SU-DHL-6 (cell line): ENCODE measurements around the gene OSM.

Experiments
- H2AFZ ChIP-seq: fragments of 200-600 bp; sonication (generic); 2 replicates; pipeline ENCODE4 v1.6.1; 2014; ENCODE audit warnings: low read depth, mild to moderate bottlenecking, moderate library complexity, mixed read lengths, antibody characterized with exemption, low read length; ENCODE audit not compliant: severe bottlenecking
- H3F3A ChIP-seq: fragments of 200-600 bp; shearing (Covaris generic); 2 replicates; pipeline ENCODE4 v1.6.0; 2016; ENCODE audit warnings: antibody characterized with exemption, mild to moderate bottlenecking; ENCODE audit not compliant: insufficient read depth
- H3K27ac ChIP-seq: fragments of 200-600 bp; sonication (generic); 2 replicates; pipeline ENCODE4 v1.5.1; 2016; ENCODE audit warnings: low read depth, mild to moderate bottlenecking, low read length, moderate library complexity, mixed read lengths
- H3K27me3 ChIP-seq: fragments of 200-600 bp; sonication (generic), shearing (Covaris generic); 2 replicates; pipeline ENCODE4 v1.6.0; 2014; ENCODE audit warnings: mild to moderate bottlenecking, low read length
- H3K36me3 ChIP-seq: fragments of 200-600 bp; sonication (generic); 2 replicates; pipeline ENCODE4 v1.6.1; 2014; ENCODE audit warnings: mild to moderate bottlenecking, low read length, mixed read lengths
- H3K4me2 ChIP-seq: fragments of 300-600, 200-600 bp; shearing (Covaris generic), sonication (generic); 2 replicates; pipeline ENCODE4 v1.6.0; 2014; ENCODE audit warnings: low read length, low read depth, mild to moderate bottlenecking; ENCODE audit not compliant: poor library complexity, severe bottlenecking
- H3K4me3 ChIP-seq: fragments of 200-600 bp; sonication (generic); 2 replicates; pipeline ENCODE4 v1.5.1; 2014; ENCODE audit warnings: antibody characterized with exemption, low read length, mild to moderate bottlenecking, mixed read lengths; ENCODE audit not compliant: insufficient read depth, poor library complexity, severe bottlenecking
- H3K79me2 ChIP-seq: fragments of 200-600 bp; sonication (generic); 2 replicates; pipeline ENCODE4 v1.6.1; 2014; ENCODE audit warnings: mild to moderate bottlenecking, low read length, moderate library complexity; ENCODE audit not compliant: insufficient read depth
- H3K9ac ChIP-seq: fragments of 200-600 bp; sonication (generic); 2 replicates; pipeline ENCODE4 v1.7.0; 2014; ENCODE audit warnings: mild to moderate bottlenecking, low read length
- H3K9me2 ChIP-seq: fragments of 200-600 bp; sonication (generic); replicated peaks from 2 replicates; pipeline ENCODE4 v1.6.1; 2014; ENCODE audit warnings: low read length; ENCODE audit not compliant: insufficient read depth
- H3K9me3 ChIP-seq: fragments of 200-600 bp; sonication (generic); 2 replicates; pipeline ENCODE4 v1.6.1; 2014; ENCODE audit warnings: low read length, mixed read lengths; ENCODE audit not compliant: insufficient read depth
- H4K20me1 ChIP-seq: fragments of 200-600 bp; sonication (generic); 2 replicates; pipeline ENCODE4 v1.6.1; 2014; ENCODE audit warnings: low read depth, mild to moderate bottlenecking, antibody characterized with exemption, low read length, moderate library complexity, mixed read lengths
- EZH2phosphoT487 ChIP-seq: fragments of 200-600 bp; sonication (generic), shearing (Covaris generic); conservative IDR thresholded peaks from 2 replicates; pipeline ENCODE4 v1.6.1; 2018; ENCODE audit warnings: mild to moderate bottlenecking, antibody characterized with exemption, low read length, moderate library complexity, mixed read lengths
- TF ChIP-seq, protein P1 (sequence below): fragments of 200-600 bp; sonication (generic); IDR thresholded peaks from one replicate; pipeline ENCODE4 v1.5.1; 2017; ENCODE audit warnings: antibody characterized with exemption, mild to moderate bottlenecking, low read length, moderate library complexity; ENCODE audit not compliant: insufficient read depth, poor library complexity, severe bottlenecking

OSM gene

DNA sequence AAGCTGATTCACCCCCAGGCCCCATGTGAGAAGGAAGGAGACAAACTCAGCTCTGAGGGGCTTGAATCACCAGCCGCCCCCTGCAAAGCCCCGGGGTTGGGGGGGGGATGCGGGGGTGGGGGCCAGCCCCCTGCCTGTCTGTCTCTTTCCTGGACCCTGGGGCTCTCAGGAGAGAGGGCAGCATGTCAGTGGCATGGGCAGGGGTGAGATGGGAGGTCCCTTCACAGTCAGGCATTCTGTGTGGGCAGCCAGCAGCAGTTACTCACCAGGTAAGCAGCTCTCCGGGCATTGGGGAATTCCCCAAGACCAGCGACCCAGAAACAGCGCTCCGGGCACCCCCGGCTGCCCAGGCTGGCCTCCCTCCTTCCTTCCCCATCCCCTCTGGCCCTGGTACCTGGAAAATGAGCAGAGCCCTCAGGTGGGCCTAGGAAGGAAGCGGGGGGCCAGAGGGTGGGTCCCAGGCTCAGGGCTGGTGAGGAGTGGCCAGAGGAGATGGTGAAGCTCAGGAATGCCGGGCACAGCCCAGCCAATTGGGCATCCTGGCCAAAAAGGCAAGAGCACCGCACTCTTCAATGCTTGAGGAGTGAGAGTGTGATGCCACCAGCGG, 15.9 kb downstream of the OSM start:
- H3K9me3 ChIP-seq, result no peaks in the 10 kb centered on the region
- no peak overlapping the region for H3K9ac ChIP-seq
- no peaks in the 10 kb centered on the region for H4K20me1 ChIP-seq
- H3K4me2 ChIP-seq, result no peak overlapping the region
- no peaks in the 10 kb centered on the region; the same call in 1 of the 2 replicates for H3K27me3 ChIP-seq
- no peaks in the 10 kb centered on the region for H3K79me2 ChIP-seq
- no peak overlapping the region for H2AFZ ChIP-seq
- H3K36me3 ChIP-seq, result no peaks in the 10 kb centered on the region
- no peak overlapping the region for H3K4me3 ChIP-seq
- no peaks in the 10 kb centered on the region for H3K9me2 ChIP-seq
- no peak overlapping the region for H3K27ac ChIP-seq
- TF ChIP-seq, protein P1, sequence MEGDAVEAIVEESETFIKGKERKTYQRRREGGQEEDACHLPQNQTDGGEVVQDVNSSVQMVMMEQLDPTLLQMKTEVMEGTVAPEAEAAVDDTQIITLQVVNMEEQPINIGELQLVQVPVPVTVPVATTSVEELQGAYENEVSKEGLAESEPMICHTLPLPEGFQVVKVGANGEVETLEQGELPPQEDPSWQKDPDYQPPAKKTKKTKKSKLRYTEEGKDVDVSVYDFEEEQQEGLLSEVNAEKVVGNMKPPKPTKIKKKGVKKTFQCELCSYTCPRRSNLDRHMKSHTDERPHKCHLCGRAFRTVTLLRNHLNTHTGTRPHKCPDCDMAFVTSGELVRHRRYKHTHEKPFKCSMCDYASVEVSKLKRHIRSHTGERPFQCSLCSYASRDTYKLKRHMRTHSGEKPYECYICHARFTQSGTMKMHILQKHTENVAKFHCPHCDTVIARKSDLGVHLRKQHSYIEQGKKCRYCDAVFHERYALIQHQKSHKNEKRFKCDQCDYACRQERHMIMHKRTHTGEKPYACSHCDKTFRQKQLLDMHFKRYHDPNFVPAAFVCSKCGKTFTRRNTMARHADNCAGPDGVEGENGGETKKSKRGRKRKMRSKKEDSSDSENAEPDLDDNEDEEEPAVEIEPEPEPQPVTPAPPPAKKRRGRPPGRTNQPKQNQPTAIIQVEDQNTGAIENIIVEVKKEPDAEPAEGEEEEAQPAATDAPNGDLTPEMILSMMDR, result no peak
- no peak for TF ChIP-seq EZH2phosphoT487
- no peaks in the 10 kb centered on the region for H3F3A ChIP-seq

DNA sequence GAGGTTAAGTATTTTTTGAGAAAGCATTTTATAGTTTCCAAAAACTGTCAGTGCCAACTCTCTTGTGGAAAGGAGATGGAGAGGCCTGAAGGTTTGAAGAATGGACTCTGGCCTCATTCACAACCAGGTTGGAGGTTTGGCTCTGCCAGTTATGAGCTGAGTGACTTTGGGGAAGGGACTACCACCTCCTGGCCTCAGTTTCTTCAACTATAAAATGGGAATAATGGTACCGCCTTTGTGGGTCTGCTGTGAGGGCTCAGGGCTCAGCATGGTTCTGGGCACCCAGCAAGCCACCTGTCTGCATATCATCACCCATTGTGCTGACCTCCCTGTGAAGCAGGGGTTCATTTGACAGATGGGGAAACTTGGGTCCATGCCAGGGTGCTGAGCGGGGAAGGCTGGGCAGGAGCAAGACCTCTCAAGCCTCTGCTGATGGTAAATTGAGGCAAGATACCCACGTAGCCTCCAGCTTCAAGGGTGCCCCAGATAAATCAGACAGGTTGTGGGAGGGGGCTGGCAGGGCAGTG, 16.5 kb downstream of the OSM start:
- H3K9me2 ChIP-seq, result no peaks in the 10 kb centered on the region
- no peak overlapping the region for H3K4me3 ChIP-seq
- no peaks in the 10 kb centered on the region; the same call in 1 of the 2 replicates for H3K27me3 ChIP-seq
- H3K9ac ChIP-seq, result no peak overlapping the region
- no peak overlapping the region for H3K27ac ChIP-seq
- no peak for TF ChIP-seq EZH2phosphoT487
- TF ChIP-seq, protein P1, result no peak
- no peak overlapping the region for H3K4me2 ChIP-seq
- no peaks in the 10 kb centered on the region for H3F3A ChIP-seq
- H3K36me3 ChIP-seq, result no peaks in the 10 kb centered on the region
- H2AFZ ChIP-seq, result no peak overlapping the region
- H4K20me1 ChIP-seq, result no peaks in the 10 kb centered on the region
- no peaks in the 10 kb centered on the region for H3K79me2 ChIP-seq
- H3K9me3 ChIP-seq, result no peaks in the 10 kb centered on the region

DNA sequence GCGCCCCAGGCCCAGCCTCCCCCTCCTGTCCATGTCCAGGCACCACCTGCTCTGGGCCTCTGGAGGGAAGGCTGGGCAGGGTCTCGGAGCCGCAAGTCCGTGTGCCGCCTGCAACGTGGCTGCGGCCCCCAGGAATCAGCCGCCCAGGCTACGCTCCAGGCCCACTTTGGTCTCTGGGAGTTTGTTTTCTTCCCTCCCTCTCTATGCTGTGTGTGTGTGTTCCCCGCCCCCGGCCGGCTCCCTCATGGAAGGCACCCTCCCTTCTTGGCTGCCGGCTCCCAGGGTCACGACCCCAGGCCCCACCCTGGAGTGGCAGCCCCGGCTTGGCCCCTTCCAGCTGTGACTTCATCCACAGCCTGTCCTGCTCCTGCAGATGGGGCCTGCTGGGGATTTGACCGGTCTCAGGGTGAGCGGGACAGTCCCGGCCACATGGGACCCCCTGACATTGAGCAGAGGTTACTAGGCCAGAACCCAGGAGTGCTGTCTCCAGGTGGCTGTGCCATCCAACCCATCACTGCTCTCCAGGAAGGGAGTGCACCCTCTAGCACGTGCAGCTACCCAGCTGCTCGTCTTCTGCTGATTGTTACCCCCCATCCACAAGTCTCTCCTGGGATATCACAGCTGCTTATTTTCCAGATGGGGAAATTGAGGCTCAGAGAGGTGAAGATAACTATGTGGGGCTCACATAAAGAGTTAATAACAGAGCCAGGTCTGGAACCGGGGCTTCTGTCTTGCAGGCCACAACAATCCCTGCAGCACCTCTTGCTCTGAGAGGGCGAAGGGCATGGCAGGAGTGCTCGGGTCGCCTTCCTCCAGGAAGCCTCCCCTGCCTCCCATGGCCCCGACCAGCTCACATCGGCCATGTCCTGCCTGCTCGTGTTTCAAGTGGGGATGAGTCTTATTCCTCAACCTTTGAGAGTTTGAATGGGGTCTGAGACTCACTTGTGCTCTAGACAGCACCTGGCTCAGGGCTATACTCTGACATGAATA, 17.3 kb downstream of the OSM start:
- Histone ChIP-seq H3K79me2 (no peaks in the 10 kb centered on the region), H3K4me2 (no peak overlapping the region), H3K36me3 (no peaks in the 10 kb centered on the region), H4K20me1 (no peaks in the 10 kb centered on the region), H3F3A (no peaks in the 10 kb centered on the region), H3K27ac (no peak overlapping the region), H3K9me3 (no peaks in the 10 kb centered on the region), H3K9me2 (no peaks in the 10 kb centered on the region), H3K4me3 (no peak overlapping the region), H2AFZ (no peak overlapping the region), H3K9ac (no peak overlapping the region), H3K27me3 (no peaks in the 10 kb centered on the region; the same call in 1 of the 2 replicates)
- TF ChIP-seq EZH2phosphoT487, result no peak
- TF ChIP-seq, protein P1, result no peak
